Measurements from ENCODE around the gene BBLN.

BBLN gene

GRCh38 chr9:128163027-128163515 is 3.0 kb downstream of the BBLN start:
- no peak for DNase-seq (ENCODE audit: low spot score)
- TF ChIP-seq, protein P1, sequence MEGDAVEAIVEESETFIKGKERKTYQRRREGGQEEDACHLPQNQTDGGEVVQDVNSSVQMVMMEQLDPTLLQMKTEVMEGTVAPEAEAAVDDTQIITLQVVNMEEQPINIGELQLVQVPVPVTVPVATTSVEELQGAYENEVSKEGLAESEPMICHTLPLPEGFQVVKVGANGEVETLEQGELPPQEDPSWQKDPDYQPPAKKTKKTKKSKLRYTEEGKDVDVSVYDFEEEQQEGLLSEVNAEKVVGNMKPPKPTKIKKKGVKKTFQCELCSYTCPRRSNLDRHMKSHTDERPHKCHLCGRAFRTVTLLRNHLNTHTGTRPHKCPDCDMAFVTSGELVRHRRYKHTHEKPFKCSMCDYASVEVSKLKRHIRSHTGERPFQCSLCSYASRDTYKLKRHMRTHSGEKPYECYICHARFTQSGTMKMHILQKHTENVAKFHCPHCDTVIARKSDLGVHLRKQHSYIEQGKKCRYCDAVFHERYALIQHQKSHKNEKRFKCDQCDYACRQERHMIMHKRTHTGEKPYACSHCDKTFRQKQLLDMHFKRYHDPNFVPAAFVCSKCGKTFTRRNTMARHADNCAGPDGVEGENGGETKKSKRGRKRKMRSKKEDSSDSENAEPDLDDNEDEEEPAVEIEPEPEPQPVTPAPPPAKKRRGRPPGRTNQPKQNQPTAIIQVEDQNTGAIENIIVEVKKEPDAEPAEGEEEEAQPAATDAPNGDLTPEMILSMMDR (IDR thresholded peaks at IDR 0.05; ENCODE audit: extremely low read depth, missing control alignments), result no peak

DNA sequence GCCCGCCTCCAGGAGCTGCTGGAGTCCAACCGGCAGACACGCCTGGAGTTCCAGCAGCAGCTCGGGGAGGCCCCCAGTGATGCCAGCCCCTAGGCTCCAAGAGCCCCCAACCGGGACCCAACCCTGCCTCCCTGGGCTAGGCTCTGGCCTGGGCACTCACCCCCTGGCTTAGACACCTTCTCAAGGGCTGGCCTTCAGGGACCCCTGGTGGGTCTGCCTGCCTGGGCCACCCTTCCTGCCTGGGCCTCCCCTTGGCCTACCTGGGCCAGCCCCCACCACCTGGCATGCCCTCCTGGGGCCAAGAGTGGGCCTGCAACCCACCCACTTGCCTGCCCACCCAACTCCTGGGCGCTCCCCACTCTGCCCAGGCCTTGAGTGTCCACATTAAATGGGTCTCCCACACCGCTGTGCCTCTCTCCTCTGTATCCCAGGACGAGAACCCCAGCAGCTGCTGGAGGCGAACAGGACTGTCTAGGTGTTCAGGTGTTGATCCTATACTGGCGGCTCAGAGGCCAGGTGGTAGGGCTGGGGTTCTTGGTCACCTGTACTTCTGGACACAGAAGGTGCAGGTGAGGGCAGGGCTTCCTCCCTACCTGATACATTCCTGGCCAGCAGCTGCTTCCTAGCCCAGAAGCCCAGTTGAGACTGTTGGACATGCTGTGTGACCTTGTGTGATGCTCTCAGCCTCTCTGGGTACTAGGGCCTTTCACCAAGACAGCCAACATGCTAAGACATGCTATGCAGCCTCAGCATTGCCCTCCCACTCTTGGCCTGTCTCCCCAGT is 3.6 kb downstream of the BBLN start:
- DNase-seq (ENCODE audit: low spot score), result no peak
- TF ChIP-seq, protein P1 (IDR thresholded peaks at IDR 0.05; ENCODE audit: extremely low read depth, missing control alignments), result no peak

- TF ChIP-seq, protein P1 (IDR thresholded peaks at IDR 0.05; ENCODE audit: extremely low read depth, missing control alignments), result no peak
- no peak for DNase-seq (ENCODE audit: low spot score)
Measured at GRCh38 chr9:128164307-128164885, 4.3 kb downstream of the BBLN start.

DNA sequence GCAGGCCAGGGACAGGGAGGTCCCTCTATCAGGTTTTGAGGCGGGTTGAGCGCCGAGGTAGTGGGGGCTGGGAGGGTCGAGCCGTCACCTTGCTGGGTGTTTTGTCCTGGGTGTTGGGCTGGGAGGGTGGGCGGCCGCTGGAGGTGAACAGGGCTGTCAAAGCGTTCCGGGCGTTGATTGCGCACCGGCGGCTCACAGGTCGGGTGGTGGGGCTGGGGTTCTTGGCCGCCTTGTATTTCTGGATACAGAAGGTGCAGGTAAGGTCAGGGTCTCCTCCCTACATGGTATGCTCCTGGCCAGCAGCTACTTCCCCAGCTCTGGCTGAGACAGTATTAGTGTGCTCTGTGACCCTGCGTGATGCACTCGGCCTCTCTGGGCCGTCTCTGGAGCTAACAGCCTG is 6.1 kb downstream of the BBLN start:
- no peak for DNase-seq (ENCODE audit: low spot score)
- TF ChIP-seq, protein P1 (IDR thresholded peaks at IDR 0.05; ENCODE audit: extremely low read depth, missing control alignments), result no peak

DNA sequence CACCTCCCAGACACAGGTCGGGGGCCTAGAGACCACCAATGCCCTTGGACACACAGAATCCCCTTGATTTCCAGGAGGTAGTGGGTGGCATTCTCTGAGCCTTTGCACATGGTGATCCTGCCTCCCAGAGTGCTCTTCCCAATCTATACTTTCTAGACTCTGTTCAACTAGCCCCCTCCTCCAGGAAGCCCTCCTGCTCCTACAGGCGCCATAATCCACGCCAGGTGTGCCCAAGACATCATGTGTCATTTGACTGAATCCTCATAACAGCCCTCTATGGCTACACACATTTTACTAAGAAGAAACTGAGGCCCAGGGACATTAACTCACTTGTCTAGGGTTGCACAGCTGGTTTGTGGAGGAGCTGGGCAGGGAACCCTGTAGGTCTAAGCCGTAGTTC is 7.1 kb downstream of the BBLN start:
- DNase-seq (ENCODE audit: low spot score), result no peak
- TF ChIP-seq, protein P1 (IDR thresholded peaks at IDR 0.05; ENCODE audit: extremely low read depth, missing control alignments), result no peak

DNA sequence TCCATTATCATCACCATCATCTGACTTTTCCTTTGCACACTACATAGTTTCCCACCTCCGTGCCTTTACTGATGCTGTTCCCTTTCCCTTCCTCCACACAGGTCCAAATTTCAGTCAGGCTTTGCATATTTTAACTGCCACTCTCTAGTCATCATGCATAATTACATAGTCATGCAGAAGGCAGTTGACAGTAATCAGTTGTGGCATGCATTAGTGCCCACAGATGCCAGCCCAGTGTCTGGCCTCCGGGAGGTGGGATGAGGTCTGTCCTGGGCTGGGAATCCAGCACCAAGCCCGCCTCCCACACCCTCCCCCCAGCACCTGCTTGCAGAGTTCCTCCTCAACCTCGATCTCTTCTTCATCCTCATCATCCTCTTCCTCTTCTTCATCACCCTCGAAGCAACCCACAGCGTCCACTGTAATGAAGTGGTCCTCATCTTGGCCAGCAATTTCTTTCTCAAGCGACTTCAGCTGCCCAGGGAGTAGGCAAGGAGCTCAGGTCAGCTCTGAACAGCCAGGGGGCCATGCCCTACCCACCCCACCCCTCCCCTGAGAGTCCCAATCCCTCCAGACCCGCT is 8.8 kb downstream of the BBLN start:
- no peak for DNase-seq (ENCODE audit: low spot score)
- TF ChIP-seq, protein P1 (IDR thresholded peaks at IDR 0.05; ENCODE audit: extremely low read depth, missing control alignments), result no peak

DNA sequence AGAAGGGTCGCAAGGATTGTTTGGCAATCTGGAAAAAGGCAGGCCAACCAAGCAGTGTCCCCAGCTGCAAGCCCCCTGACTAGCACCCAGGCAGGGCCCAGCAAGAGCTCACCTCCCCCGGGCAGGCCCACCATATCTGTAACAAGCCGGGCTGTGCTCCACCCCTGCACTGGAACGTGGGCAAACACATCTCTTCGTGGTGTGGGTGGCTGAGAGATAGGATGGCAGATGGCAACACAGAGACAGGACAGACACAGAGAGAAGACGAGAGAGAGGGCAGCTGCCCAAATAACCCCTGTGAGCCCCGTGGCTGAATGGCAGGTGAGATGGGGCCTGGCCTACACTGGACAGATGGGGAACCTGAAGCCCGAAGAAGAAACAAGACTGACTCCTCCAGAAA is 9.4 kb downstream of the BBLN start:
- TF ChIP-seq, protein P1 (IDR thresholded peaks at IDR 0.05; ENCODE audit: extremely low read depth, missing control alignments), result no peak
- no peak for DNase-seq (ENCODE audit: low spot score)
